NCI-H2196 treated with DMSO at 0.1 percent for 48 hours (cell line): Measurements from ENCODE around the gene GSTT4.
"Not testable (repeated sequence)": the region's sequence is repeated elsewhere in the genome, so short reads cannot be mapped to it uniquely, and the experiment has no call there.

Experiments used
- DNase-seq: peaks from one replicate; lab custom pipeline; 2025; ENCODE audit not compliant: unreplicated experiment; lab: John Stamatoyannopoulos, UW

The GSTT4 gene

DNA sequence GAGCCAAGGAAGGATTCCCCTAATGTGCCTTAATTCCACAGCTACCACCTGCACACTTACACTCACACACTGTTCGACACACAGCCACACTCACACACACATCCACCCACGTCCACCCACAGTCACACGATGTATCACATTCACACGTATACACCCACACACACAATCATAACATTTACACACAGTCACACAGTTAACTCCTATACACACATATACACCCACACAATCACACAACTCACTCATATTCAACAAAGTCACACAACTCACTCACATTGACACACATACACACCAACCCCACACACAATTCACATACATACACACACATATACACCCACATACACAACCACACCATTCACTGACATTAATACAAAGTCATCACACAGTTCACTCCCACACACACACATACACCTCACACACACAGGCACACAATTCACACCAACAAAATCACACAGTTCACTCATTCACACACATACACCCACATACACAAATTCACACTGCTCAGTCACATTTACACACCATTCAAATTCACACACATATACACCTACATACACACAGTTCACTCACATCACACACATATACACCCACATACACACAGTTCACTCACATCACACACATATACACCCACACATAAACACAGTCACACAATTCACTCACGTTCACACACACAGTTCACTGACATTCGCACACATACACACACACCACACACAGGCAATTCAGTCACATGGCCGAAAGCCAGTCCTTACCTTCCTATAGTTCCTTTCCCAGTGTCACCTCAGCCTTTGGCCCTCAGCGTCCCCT lies 50.9 kb downstream of the GSTT4 start:
- not testable (repeated sequence) for DNase-seq

DNA sequence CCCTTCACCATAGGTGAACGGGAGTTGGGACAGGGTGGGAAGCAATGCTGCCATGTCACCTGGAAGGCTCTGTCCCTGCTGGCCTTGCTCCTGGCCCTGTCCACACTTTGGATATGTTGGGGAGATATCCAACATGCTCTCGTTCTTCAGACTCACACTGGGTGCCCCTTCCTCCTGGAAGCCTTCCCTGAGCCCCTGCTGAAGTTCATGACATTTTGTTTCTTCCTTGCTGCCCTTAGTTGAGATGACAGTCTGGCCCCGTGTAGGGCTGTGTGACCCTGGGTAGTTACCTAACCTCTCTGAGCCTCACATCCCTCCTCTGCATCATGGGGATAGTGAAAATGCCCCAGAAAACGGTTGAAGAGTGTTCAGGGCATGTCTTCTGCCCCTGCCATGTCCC lies 51.8 kb downstream of the GSTT4 start:
- DNase-seq, result not testable (repeated sequence)

DNA sequence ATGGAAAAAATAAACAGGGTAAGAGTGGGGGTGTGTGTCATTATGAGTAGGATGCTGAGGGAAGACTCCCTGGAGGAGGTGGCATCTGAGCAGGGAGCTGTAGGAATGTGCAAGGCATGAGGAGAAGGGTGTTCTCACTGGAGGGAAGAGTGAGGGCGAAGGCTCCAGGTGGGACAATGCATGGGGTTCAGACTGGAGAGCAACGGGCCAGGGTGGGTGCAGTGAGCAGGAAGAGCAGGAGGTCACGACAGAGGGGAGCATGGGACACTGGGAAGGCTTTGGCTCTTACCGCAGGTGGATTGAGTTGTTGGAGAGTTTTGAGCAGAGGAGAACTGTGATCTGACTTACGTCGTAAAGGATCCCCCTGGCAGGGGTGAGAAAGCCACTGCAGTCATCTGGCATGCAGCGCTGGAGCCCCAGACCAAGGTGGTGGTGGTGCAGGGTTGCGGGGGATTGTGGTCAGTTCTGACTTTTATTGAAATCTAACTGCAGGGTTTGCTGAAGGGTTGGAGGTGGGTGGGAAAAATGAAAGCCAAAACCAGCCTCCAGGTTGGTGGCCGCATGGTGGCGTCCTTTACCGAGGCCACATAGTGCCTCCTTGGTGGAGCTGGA lies 52.4 kb downstream of the GSTT4 start:
- DNase-seq, result not testable (repeated sequence)

DNA sequence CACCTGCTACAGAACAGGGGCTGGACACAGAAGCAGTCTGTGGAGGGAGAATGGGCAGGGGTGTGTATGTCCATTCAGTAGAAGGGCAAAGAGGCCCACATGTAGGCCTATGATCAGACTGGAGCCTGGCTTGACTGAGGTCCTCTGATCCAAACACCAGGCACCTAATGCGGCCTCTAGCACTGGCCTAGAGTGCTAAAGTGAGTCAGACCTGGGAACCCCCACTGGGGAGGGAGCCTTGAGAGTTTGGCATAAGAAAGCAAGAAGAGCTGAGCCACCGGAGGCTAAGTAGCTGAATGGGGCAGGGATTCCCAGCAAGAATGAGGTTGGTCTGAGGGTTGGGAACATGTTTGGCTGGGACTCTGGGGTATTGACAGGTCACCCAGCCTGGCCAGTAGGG lies 53.9 kb downstream of the GSTT4 start:
- DNase-seq, result not testable (repeated sequence)

DNA sequence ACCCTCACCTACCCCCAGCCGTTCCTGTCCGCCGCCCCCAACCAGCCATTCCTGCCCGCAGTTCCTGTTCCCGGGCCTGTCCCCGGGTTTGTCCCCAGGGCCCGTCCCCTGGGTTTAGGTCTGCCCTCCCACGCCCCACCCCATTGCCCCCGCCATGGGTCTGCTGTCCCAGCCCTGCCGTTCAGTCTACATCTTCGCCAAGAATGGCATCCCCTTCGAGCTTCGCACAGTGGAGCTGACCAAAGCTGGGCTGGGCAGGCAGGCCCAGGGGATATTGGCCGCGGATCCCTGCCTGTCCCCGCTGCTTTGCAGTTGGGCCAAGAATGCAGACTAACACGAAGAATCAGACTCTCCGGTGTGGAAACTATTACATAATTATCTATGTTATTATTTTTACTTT lies 55.5 kb downstream of the GSTT4 start:
- DNase-seq, result not testable (repeated sequence)
